ENCODE results near the gene COL25A1.

GRCh38 chr4:109075621-109076020, 226.8 kb downstream of the COL25A1 start:
- TF ChIP-seq POLR2AphosphoS5 (IDR thresholded peaks at IDR 0.05) = no peak
- TF ChIP-seq POLR2A (IDR thresholded peaks at IDR 0.05) = no peak
- TF ChIP-seq, protein P1, sequence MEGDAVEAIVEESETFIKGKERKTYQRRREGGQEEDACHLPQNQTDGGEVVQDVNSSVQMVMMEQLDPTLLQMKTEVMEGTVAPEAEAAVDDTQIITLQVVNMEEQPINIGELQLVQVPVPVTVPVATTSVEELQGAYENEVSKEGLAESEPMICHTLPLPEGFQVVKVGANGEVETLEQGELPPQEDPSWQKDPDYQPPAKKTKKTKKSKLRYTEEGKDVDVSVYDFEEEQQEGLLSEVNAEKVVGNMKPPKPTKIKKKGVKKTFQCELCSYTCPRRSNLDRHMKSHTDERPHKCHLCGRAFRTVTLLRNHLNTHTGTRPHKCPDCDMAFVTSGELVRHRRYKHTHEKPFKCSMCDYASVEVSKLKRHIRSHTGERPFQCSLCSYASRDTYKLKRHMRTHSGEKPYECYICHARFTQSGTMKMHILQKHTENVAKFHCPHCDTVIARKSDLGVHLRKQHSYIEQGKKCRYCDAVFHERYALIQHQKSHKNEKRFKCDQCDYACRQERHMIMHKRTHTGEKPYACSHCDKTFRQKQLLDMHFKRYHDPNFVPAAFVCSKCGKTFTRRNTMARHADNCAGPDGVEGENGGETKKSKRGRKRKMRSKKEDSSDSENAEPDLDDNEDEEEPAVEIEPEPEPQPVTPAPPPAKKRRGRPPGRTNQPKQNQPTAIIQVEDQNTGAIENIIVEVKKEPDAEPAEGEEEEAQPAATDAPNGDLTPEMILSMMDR (IDR thresholded peaks at IDR 0.05) = no peak
